Measurements from ENCODE around the gene TTLL9.

Gene TTLL9

GRCh38 chr20:31849306-31849930 is 21.0 kb upstream of the TTLL9 start:
- H3K4me3 ChIP-seq (replicated peaks; ENCODE audit: low read depth, low read length): no peak overlapping the region
- no peak for DNase-seq (ENCODE audit: low read depth)
- TF ChIP-seq CTCF (IDR thresholded peaks at IDR 0.05; ENCODE audit: low read length, missing control alignments): no peak

DNA sequence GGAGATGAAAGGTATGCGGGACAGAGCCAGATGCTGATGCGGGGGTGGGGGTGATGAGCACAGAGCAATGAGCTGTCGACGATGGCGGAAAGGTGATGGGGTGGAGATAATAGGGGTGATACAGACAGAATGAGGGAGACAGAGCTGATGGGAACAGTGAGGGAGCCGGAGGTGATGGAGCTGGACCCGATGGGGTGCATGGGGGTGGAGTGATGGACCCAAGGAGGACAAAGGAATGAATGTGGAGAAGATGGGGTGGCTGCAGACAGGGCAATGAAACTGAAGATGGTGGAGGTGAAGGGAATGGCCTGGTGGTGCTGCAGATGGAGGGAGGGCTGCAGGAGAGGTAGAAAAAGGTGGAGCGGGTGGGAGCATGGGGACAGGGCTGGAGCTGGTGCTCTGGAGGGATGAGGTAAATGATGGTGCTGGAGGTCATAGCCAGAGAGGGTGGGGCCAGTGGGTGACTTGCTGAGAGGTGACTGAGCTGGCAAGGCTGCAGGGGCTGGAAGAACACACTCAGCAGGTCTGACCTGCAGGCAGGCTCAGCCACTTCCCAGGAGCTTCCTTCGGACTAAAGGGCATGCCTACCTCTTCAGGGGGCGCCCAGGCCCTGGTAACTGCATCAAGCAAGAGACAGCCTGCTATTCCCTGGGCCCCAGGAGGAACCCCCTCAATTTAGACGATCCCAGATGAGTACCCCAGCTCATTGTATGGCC is 19.0 kb upstream of the TTLL9 start:
- no peak for TF ChIP-seq CTCF (IDR thresholded peaks at IDR 0.05; ENCODE audit: low read length, missing control alignments)
- DNase-seq (ENCODE audit: low read depth): no peak

DNA sequence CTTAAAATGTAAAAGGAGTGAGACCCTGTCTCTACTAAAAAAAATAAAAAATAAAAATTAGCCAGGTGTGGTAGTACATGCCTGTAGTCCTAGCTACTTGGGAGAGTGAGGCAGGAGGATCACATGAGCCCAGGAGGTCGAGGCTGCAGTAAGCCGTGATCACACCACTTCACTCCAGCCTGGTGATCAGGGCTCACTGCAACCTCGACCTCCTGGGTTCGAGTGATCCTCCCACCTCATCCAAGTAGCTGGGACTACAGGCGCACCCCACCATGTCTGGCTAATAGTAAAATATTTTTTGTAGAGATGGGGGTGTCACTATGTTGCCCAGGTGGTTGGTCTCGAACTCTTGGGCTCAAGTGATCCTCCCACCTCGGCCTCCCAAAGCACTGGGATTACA is 17.0 kb upstream of the TTLL9 start:
- TF ChIP-seq CTCF (IDR thresholded peaks at IDR 0.05; ENCODE audit: low read length, missing control alignments): no peak
- no peak overlapping the region for H3K4me3 ChIP-seq (replicated peaks; ENCODE audit: low read depth, low read length)

More for the DNA sequence above, 19.0 kb upstream of the TTLL9 start:
- H3K4me3 ChIP-seq (replicated peaks; ENCODE audit: low read depth, low read length): no peak overlapping the region

DNA sequence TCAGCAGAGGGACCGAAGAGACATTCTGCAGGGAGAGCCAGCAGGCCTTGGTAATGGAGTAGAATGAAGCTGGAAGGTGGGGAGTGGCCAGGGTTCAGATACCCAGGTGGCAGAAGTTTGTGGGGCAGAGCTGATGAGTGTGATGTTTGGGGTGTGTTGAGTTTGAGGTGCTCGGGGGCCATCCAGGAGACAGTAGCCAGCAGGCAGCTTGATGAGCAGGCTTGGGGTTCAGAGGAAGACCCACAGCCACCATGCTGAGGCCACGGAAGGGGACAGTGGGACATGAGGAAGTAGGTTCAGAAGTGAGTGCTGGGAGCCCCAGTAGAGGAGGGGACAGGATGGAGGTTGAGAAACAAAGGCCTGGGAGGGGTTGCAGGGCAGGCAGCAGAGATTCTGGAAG is 13.9 kb upstream of the TTLL9 start:
- no peak for TF ChIP-seq CTCF (IDR thresholded peaks at IDR 0.05; ENCODE audit: low read length, missing control alignments)
- H3K4me3 ChIP-seq (replicated peaks; ENCODE audit: low read depth, low read length): no peak overlapping the region
- DNase-seq (ENCODE audit: low read depth): no peak

More for the DNA sequence above, 17.0 kb upstream of the TTLL9 start:
- DNase-seq (ENCODE audit: low read depth): no peak

DNA sequence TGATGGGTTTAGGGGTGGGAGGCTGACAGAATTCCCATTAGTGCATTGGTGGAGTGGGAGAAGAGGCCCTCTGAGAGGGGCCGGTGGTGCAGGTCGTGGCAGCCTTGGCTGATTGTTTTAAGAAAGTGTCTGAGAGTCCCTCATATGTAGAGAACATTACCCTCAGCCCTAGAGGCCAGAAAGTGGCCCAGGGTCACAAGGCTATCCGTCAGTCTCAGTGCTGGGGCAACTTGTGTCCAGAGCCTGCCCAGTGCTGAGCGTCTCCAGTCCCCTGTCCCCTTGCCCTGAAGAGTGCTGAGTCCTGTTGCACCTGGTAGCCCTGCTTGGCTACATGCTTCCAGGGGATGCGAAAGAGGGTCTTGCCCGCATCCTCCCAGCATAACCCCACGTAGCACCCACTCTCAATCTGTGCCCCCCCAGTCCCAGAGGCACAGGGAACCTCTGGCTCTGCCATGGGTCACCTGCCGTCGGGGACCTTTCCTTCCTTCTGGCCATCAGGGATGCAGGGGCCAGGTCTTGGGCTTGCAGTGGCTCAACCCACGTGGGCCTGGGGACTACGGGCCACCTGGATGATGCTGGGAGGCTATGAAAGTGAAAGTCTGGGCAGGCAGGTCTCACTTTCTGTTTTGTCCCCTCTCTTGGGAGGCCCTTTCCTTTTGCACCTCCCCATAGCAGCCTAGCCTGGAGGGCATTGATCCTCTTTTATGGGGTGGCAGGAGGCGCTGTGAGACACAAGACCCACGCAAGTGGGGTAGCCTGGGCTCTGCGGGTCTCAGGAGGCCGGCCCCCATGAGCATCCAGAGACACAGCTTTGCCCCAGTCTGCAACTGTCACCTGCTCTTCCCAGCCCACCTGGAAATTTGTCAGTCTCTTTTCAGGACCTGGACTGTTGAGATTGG is 12.3 kb upstream of the TTLL9 start:
- no peak for TF ChIP-seq CTCF (IDR thresholded peaks at IDR 0.05; ENCODE audit: low read length, missing control alignments)
- DNase-seq (ENCODE audit: low read depth): no peak
- H3K4me3 ChIP-seq (replicated peaks; ENCODE audit: low read depth, low read length): no peak overlapping the region

- no peak overlapping the region for H3K4me3 ChIP-seq (replicated peaks; ENCODE audit: low read depth, low read length)
- no peak for TF ChIP-seq CTCF (IDR thresholded peaks at IDR 0.05; ENCODE audit: low read length, missing control alignments)
- DNase-seq (ENCODE audit: low read depth): no peak
Observed at GRCh38 chr20:31858760-31859083, 11.7 kb upstream of the TTLL9 start.
